ENCODE data around the gene FAM13A.

FAM13A gene

DNA sequence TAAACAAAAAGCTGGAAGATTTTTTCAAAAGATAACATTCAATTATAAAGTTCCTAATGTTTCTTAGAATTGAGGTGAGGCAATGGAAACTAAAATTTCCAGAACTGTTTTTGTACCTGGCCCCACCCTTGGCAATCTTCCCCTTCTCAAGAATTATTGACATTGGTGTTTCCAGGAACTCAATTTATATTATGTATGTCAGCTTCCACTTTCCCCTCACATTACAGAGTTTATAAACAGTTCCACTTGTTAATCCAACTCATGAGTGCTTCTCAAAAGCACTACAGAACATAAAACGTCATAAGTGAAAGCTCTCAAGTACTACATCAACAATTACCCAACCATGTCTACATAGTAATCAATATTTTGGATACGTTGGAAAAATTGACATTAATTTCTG, 107.4 kb downstream of the FAM13A start:
- no peak overlapping the region for H3K4me3 ChIP-seq (ENCODE audit: low read depth, low read length)
- TF ChIP-seq, protein P1, sequence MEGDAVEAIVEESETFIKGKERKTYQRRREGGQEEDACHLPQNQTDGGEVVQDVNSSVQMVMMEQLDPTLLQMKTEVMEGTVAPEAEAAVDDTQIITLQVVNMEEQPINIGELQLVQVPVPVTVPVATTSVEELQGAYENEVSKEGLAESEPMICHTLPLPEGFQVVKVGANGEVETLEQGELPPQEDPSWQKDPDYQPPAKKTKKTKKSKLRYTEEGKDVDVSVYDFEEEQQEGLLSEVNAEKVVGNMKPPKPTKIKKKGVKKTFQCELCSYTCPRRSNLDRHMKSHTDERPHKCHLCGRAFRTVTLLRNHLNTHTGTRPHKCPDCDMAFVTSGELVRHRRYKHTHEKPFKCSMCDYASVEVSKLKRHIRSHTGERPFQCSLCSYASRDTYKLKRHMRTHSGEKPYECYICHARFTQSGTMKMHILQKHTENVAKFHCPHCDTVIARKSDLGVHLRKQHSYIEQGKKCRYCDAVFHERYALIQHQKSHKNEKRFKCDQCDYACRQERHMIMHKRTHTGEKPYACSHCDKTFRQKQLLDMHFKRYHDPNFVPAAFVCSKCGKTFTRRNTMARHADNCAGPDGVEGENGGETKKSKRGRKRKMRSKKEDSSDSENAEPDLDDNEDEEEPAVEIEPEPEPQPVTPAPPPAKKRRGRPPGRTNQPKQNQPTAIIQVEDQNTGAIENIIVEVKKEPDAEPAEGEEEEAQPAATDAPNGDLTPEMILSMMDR (IDR thresholded peaks at IDR 0.05; ENCODE audit: low read depth, low read length), result no peak
- DNase-seq (ENCODE audit: low read depth, low spot score), result no peak
- in situ Hi-C loops (cut with HindIII; ENCODE audit: low sequenced_read_pairs), result no loop called here

DNA sequence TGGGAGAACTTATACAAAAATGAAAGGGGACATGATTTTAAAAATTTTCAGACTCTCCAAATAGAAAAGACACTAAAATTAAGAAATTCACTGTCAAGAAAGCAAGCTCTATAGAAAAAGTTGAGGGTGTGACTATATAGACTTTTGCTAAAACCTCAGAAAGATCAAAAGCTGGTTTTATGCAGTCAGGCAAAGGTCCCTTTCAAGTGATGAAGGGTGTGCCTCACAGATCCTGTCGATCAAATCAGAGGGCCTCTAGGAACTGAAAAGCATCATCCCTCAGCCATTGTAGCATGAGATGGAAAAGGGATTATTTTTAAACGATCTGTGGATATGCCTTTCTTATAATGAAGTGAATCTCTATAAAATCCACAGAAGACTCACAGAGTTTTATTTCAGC, 116.5 kb downstream of the FAM13A start:
- H3K4me3 ChIP-seq (ENCODE audit: low read depth, low read length), result no peak overlapping the region
- in situ Hi-C loops (cut with HindIII; ENCODE audit: low sequenced_read_pairs), result no loop called here
- TF ChIP-seq, protein P1 (IDR thresholded peaks at IDR 0.05; ENCODE audit: low read depth, low read length), result no peak
- no peak for DNase-seq (ENCODE audit: low read depth, low spot score)

DNA sequence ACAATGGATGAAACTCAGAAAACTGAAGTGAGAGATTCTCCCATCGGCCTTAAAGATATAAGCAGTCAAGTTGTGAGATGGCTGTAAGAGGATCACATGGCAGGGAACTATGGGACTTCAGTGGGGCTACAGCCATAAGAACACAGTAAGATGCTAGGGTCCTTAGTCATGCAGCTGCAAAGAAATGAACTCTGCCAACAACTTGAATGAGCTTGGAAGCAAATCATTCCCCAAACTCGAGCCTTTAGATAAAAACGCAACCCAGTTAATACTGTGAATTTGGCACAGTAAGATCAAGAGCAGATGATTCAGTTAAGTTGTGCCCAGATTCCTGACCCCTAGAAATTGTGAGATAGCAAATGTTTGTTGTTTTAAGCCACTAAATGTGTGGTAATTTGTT, 117.3 kb downstream of the FAM13A start:
- TF ChIP-seq, protein P1 (IDR thresholded peaks at IDR 0.05; ENCODE audit: low read depth, low read length), result no peak
- DNase-seq (ENCODE audit: low read depth, low spot score), result peak; percentile 67
- H3K4me3 ChIP-seq (ENCODE audit: low read depth, low read length), result no peak overlapping the region
- in situ Hi-C loops (cut with HindIII; ENCODE audit: low sequenced_read_pairs), result no loop called here

DNA sequence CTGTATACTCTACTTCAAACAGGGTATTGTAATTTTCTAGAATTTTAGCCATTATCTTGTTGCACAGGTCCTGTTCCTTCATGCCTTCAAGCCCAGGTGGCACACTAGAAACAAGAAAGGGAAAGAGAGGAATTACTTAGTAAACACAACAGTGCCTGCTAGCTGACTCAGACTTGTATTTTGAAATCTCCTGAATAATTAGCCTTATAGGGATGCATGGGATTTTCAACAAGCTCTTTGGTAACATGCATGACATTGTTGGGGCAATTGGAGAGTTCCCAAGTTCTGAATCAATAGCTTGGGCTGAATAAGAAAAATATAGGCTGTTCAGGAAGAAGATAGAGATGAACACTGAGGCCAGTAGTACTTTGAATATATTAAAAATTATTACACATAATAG, 118.8 kb downstream of the FAM13A start:
- peak; percentile 89 for DNase-seq (ENCODE audit: low read depth, low spot score)
- in situ Hi-C loops (cut with HindIII; ENCODE audit: low sequenced_read_pairs), result no loop called here
- TF ChIP-seq, protein P1 (IDR thresholded peaks at IDR 0.05; ENCODE audit: low read depth, low read length), result no peak
- no peak overlapping the region for H3K4me3 ChIP-seq (ENCODE audit: low read depth, low read length)

DNA sequence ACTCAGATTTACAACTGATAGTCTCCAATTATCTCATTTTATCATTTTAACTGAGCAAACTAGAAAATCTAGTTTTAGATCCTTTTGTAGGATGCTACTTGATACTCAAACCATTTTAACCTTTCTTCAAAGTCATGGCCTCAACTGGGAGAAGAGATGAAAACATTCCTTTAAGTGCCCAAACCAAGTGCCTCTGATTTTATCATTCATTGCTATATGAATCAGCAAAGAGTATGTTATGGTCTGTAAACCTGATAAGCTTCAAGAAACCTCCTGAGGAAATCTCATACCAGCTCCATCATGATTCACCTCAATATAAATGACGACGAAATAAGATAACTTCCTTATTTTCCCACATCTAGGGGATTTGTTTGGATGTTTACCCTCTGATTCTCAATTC, 119.9 kb downstream of the FAM13A start:
- no peak overlapping the region for H3K4me3 ChIP-seq (ENCODE audit: low read depth, low read length)
- in situ Hi-C loops (cut with HindIII; ENCODE audit: low sequenced_read_pairs), result no loop called here
- peak; percentile 24 for DNase-seq (ENCODE audit: low read depth, low spot score)
- TF ChIP-seq, protein P1 (IDR thresholded peaks at IDR 0.05; ENCODE audit: low read depth, low read length), result no peak

DNA sequence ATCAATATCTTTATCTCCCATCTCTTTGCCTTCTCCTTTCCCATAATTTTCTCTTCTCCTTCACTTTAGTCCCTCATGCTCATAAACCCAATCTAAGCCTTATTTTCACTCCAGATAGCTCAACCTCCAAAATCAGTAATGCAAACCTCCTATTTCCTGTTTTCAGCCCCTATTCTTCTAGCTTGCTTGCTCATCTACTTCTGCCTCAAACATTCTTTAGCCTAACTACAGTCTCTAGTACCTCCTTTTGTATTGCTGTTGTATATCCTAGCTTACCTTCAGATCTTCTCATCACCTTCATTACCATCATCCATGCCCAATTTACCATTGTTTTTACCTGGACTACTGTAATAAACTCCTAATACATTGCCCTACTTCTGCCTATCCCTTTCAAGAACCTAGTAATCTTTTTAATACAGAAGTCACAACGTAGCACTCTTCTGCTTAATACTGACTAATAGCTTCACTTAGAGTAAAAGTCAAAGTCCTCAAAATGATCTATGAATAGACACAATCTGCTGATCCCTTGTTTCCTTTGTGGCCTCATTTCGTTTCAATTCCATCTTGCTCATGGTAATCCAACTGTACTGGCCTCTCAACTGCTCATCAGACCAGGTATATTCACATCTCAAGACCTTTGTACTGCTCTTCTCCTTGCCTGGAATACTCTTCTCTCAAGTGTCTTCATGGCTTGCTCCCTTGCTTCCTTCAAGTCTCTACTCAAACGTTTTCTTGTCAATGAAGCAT, 123.4 kb downstream of the FAM13A start:
- TF ChIP-seq, protein P1 (IDR thresholded peaks at IDR 0.05; ENCODE audit: low read depth, low read length), result no peak
- H3K4me3 ChIP-seq (ENCODE audit: low read depth, low read length), result no peak overlapping the region
- in situ Hi-C loops (cut with HindIII; ENCODE audit: low sequenced_read_pairs), result no loop called here
- no peak for DNase-seq (ENCODE audit: low read depth, low spot score)

All from astrocyte of the spinal cord (primary cell).